Activated naive CD8-positive, alpha-beta T cell treated with anti-CD3 and anti-CD28 coated beads, Interleukin-2, amount 50 U/mL, for 16 hours (primary cell): ENCODE measurements around the gene CDK5RAP3.
"Not testable (repeated sequence)": the region's sequence is repeated elsewhere in the genome, so short reads cannot be mapped to it uniquely, and the experiment has no call there.

Experiments
- DNase-seq: peaks from one replicate; pipeline ENCODE4 v3.0.0-alpha.2; 2020; ENCODE audit warnings: low read depth, low spot score

Gene CDK5RAP3, protein sequence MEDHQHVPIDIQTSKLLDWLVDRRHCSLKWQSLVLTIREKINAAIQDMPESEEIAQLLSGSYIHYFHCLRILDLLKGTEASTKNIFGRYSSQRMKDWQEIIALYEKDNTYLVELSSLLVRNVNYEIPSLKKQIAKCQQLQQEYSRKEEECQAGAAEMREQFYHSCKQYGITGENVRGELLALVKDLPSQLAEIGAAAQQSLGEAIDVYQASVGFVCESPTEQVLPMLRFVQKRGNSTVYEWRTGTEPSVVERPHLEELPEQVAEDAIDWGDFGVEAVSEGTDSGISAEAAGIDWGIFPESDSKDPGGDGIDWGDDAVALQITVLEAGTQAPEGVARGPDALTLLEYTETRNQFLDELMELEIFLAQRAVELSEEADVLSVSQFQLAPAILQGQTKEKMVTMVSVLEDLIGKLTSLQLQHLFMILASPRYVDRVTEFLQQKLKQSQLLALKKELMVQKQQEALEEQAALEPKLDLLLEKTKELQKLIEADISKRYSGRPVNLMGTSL

DNA sequence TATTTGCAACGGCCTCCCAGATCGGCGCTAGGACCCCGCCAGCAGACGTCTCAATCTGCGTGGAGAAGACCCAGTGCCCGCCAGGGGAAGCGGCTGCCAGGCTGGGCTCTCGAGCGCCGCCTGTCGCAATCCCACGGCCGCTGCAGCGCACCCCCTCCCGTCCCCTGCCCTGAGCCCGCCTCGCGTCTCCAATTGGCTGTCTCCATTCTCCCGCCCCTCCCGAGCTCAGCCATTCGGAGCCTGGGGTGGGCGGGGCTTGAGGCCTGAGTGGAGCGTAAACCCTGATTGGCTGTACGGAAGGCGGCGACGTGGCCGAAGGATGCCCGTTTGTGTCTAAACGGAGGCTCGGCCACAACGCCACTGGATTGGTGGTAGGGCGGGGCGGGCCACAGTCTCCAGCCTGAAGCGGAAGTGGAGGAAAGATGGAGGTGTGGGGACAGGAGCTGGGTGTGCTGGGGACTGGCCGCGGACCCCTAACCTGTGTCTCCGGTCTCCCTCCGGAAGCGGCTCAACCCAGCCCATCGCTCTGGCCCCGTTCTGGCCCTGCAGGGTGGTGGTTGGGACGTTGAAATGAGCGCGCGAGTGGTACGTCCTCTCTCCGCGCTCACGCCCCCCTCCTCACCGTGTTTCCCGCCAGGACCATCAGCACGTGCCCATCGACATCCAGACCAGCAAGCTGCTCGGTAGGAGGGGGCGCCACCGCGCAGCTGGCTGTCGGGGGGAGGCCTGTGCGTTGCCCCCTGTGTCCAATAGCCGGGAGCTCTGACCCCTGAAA is at the start of gene CDK5RAP3:
Gene CDK5RAP3 (plus strand): TSS at position 389 of the 775 bp plus-strand sequence. CDS start 34 bp downstream, at position 423.
- peak; percentile 99 for DNase-seq

DNA sequence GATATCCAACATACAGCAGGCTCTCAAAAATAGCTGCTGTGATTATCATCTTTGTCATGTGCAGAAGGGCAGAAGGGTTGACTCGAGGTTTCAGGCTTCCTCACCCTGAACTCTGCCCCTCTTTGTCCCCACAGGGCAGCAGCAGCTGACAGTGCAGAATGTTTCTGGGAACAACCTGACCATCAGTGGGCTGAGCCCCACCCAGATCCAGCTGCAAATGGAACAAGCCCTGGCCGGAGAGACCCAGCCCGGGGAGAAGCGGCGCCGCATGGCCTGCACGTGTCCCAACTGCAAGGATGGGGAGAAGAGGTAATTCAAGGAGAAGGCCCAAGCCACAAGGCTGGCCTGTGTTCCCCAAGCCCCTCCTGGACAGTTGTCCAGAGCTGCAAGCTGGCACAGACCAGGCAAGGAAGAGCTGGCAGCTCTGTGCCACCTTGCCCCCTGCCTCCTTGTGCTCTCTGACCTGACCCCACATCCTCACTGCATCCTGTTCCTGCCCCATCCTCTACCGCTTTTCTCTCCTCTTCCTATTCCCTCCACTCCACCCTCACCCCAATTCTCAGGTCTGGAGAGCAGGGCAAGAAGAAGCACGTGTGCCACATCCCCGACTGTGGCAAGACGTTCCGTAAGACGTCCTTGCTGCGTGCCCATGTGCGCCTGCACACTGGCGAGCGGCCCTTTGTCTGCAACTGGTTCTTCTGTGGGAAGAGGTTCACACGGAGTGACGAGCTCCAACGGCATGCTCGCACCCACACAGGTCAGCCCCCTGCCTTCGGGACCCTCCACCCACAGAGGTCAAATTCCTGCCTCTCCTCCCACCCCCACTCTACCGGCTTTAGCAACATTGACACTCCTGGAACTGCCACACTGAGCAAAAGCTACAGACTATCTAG is 45.9 kb upstream of the CDK5RAP3 start:
- DNase-seq, result no peak

DNA sequence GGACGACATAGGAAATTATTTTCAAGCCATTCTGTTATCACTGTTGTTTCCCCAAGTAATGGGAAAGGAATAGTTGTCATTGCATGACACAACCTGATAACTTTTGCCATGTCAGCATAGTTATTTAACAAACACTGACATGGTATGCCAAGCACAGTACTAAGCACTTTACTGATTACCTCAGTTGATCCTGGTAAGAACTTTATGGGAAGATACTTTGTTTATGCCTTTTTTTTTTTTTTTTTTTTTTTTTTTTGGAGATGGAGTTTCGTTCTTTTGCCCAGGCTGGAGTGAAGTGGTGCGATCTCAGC is 45.3 kb upstream of the CDK5RAP3 start:
- no peak for DNase-seq

DNA sequence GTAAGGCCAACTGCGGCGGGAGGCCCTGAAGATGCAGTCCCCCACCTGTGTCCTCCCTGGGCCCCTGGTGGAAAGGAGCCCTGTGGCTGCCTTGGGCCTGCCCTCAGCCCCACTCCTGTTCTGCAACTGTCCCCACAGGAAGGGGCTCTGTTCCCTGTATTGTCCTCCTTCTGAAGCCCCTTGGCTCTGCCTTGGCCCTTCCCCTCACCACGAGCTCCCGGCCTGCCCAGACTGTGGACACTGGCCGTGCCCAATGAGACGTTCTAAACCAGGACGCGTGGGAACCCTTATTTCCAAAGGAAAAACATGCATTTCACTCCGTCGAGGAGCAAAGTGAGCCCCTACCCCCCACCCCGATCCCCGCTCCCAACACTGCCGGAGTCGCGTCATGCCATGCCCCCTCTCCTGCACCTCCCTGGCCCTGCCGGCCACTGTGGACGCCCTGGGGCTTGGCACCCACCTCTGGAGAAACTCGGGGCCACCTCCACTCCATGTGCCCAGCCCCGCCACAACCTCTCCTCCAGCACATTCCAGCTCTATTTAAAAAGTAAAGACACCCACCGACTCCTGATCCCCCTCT is 43.0 kb upstream of the CDK5RAP3 start:
- DNase-seq, result no peak

DNA sequence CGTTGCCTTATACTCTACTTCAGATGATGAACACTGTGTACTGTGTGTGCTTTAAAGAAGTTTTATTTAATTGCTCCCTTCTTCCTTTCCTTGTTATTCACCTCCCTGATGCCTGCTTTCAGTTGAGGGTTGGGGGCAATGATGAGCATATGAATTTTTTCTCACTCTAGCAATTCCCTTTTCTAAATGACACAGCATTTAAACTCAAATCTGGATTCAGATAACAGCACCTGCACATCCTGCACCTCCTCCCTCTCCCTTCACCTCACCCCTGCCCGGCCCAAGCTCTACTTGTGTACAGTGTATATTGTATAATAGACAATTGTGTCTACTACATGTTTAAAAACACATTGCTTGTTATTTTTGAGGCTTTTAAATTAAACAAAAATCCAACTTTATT is 42.5 kb upstream of the CDK5RAP3 start:
- no peak for DNase-seq

DNA sequence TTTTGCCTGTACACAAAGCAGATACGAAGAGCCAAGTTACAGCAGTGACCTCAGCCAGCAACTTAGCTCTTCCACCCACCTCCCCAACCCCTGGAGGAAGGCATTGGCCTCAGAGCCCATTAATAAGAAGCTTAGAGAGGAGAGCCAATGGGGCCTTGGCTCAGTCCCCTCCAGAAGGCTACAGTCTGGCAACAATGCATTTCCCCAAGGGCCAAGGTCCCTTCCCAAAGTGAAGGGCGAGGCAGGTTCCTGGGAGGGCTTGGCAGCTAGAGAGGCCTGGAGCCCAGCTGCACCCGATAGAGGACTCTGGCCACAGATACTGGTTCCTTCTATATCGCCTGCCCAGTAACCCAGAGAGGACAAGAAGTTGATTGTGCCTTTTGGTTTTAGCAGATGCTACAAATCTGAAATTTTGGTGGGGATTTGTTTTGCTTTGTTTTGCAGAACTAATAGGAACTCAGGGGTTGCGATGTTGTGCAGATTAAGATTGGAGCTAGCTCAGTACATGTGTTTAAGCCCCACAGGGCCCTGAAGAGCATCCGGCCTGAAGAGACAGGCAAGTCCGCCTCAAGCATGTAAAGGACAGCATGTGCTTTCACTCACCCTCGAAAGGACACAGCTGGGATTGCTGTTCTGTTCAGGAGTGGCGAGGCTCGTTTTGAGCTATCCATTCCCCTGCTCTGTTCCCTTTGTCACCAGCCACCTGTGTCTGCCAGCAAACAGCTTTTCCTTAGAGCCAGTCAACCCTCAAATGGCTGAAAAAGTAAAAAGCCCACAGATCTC is 41.5 kb upstream of the CDK5RAP3 start:
- DNase-seq, result no peak

DNA sequence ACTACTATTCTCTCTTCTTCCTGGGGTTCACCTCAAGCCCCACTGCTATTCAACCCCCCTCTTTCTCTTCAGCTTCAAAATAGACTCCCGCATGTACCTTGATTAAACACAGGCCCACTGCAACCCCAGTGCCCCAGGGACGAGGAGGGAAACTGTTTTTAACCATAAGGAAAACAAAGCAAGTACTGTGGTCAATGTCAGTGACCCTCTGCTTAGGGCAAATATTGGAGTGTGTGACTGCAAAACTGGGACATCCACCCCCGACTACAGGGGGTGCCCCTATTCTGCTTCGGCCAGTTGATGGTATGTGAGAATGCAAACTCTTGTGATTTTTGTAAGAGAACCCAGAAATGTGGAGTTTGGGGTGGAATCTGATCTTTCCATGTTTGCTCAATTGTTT is 39.1 kb upstream of the CDK5RAP3 start:
- no peak for DNase-seq

DNA sequence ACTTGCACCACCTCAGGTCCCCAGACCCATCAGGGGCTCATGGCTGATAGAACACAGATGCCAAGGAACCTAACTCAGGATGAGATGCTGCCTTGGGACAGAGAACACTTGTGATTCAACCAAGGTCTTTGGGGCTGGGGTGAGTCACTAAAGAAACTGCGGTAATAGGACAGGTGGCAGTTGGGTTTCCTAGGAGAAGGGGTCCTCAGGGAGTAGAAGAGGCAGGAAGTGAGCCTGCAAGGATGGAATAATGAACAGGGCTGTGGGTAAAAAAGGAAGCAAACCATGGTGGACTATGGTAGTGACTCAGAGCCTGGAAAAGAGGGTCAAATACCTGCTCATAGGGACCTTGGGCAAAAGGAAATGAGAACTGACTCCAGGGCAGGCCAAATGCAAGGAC is 36.1 kb upstream of the CDK5RAP3 start:
- no peak for DNase-seq

DNA sequence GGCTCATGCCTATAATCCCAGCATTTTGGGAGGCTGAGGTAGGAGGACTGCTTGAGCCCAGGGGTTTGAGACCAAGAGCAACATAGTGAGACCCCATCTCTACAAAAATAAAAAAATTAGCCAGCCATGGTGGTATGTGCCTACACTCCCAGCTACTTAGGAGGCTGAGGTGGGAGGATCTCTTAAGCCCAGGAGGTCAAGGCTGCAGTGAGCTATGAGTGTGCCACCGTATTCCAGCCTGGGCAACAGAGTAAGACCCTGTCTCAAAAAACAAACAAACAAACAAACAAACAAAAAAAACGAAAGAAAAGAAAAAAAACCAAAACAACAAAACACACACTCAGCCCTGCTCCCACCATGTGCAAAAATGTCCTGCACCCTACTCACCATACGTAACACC is 35.4 kb upstream of the CDK5RAP3 start:
- not testable (repeated sequence) for DNase-seq

DNA sequence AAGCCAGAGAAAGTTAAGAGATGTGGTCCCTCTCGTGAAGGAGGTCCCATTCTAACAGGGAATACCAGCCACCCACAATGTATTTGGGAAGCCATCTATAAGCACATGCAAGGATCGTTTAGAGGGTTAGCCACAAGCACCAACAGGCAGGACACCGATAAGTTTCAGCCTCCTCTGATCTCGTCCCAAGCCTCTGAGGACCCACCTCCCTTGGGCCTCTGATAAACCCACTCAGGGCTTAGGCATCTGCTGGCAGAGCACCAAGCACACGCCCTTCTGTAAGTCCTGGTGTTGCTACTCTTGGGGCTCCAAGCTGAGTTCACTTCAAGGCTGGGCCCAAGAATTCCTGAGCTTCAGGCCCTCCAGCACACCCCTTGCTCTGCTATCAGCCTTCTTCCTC is 35.0 kb upstream of the CDK5RAP3 start:
- no peak for DNase-seq

DNA sequence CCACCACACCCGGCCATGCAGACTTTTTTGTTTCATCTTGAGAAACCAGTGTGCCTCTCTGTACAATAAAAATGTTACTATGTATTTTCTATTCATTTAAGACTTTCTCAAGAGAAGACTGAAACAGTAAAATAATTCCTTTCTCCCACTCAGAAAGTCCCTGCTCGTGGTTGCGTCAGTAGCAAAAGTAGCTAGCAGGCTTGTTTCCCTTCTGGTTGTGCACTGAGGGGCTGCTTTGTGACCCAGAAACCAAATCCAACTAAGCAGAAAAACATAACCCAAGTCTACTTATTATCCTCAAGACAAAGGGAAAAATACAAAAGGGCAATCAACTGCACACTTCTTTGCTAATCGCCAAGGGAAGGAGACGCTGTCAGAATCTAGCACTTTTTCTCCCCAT is 33.0 kb upstream of the CDK5RAP3 start:
- no peak for DNase-seq

DNA sequence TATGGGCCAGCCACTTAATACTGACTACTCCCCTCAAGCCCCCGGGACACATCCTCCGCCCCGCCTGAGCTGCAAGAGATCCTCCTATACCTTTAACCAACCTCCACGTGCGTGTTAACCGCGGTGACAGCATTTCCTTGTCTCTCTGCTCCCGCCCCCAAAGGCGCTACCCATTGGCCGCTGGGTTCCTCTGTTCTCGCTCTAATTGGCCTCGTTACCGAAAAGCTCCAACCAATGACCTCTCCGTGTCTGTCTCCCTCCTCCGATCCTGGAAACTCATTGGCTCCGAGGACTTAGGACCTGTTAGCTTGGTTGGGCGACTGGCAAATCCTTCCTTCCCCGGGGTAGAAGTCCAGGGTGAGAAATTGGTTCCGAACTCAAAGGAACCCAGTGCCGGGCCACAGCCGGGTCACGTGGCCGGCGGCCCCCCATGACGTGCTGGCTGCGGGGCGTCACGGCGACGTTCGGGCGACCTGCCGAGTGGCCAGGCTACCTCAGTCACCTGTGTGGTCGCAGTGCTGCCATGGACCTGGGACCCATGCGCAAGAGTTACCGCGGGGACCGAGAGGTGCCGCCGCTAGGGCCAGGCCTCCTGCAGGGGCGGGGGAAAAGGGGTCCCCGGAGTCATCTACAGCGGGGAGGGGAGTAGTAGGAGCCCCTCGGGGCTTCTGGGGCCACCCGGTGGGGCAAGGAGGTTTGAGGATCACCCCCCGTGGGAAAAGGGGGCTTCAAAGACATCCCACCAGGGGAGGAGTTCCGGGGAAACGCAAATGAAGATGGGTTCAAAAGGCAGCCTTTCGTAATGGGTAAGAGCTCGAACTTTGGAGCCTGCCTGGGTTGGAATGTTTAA is 29.4 kb upstream of the CDK5RAP3 start, which contains the start of gene PNPO:
Gene PNPO (plus strand): TSS at position 326 of the 850 bp plus-strand sequence. CDS start 105 bp downstream, at position 431.
- DNase-seq, result peak; percentile 88

DNA sequence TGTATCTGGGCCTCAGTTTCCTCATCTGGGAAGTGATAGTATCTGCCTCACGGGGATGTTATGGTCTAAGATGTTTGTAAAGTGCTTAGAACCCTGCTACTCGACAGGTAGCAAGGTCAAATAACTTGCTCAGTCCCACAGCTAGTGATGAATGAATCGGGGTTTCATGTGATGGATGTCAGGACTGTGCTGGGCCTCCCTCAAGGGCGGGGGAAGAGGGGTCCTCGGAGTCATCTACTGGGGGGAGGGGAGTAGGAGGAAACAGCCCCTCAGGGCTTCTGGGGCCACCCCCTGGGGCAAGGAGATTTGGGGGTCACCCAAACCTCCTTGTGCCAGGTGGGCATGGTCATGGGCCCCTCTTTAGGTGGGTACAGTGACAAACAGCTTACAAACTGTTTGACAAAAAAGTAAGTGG is 28.8 kb upstream of the CDK5RAP3 start:
- DNase-seq, result no peak

DNA sequence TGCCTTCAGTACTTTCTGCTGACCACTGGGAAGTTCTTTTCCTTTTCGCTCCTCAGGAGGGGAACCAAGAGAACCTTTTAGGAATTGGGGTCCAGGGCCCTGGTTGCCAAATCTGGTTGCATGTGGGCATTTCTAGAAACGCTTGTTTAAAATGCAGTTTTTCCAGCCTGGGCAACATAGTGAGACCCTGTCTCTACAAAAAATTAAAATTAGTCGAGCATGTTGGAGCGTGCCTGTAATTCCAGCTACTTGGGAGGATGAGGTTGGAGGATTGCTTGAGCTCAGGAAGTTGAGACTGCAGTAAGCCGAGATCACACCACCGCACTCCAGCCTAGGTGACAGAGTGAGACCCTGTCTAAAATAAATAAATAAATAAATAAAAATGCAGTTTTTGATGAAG is 28.3 kb upstream of the CDK5RAP3 start:
- DNase-seq, result no peak

DNA sequence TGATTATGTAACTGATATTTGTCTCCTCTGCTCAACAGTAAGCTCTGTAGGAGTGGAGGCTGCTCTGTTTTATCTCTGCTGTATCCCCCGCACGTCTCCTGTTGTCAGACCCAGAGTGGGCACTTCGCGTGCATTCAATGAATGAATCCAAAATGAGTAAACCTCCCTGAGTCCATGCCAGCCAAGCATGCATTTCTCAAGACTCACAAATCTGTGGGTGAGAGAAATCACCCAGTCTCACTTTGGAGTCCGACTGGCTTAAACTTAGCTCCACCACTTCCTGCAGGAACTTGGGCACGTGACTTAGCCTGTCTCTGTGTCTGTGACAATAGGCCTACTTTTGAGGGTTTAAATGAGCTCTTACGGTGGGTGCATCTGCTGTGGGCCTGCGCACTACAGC is 25.8 kb upstream of the CDK5RAP3 start:
- no peak for DNase-seq

DNA sequence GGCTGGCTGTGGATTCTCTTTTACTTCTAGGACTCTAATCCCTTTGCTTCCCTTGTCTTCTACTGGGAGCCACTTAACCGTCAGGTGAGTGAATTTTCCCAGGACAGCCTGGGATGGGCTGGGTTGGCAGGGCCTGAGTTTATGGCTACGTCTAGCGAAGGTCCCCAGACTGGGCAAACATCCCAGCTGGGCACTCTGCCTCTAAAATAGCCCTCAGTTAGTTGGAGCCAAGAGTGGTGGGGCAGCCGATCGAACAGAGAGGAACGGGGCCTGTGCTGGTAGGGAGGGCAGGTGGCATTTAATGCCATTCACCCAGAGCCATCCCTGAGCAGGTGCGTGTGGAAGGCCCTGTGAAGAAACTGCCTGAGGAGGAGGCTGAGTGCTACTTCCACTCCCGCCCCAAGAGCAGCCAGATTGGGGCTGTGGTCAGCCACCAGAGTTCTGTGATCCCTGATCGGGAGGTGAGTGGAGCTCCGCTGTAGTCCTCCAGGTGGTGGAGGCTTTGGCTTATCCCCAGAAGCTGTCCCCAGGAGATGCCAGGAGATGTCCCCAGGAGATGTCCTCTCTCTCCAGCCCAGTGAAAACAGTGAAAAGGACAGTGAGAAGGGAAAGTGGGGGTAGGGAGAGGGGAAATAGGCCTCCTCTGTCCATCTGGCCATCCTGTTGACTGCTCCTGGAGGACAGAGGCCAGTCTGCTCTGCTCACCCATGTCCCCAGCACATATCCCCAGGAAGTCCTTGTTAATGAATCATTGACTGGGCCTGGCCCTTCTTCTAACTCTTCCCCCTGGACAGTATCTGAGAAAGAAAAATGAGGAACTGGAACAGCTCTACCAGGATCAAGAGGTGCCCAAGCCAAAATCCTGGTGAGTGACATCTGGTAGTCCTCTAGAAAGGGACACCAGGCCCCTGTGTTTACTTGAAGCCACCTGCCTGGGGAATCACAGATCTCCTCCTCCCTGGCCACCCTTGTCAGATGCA is 25.1 kb upstream of the CDK5RAP3 start:
- DNase-seq, result no peak

DNA sequence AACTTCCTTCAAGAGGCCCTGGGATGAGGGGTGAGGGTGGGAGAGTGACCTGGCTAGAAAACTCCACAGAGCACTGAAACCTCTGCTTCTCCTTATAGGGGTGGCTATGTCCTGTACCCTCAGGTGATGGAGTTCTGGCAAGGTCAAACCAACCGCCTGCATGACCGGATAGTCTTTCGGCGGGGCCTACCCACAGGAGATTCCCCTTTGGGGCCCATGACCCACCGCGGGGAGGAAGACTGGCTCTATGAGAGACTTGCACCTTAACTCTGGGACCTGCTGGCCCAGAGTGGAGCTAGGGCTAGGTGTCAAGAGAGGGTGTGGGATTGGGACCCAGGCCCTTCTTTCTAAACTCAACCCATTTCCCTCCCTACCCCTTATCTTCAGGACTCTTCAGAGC is 24.4 kb upstream of the CDK5RAP3 start:
- no peak for DNase-seq

DNA sequence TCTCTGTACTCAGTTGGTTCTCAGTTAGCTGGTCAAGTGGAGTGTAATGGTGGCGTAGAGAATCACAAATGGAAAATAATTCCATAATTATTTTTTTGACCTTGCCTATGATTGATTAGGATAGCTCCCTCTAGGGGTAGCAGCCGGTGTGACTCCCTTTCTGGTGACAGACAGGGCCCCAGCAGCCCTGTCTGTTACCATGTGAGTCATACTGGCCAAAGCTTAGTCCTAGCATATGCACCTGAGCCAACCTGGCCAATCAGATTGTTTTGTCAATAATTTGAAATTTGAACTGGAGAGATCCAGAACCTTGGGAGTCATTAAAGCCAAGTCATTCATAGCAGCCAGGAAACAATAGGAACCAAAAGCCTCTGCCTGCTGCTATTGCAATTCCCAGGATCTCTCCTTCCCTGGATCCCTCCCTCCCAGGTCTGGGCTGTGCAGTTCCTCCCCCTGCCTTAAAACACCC is 23.9 kb upstream of the CDK5RAP3 start:
- DNase-seq, result peak; percentile 34
